ENCODE data around the gene CAMKK1. TPM values are rescaled to one million over a fixed set of nuclear protein-coding genes. Genes with fewer than 3 reads are reported as not detected.

Gene CAMKK1
- total RNA-seq (2014; rRNA removed; shearing (Covaris generic)) = 7.1 and 8.7 TPM in 2 replicates
- polyA plus RNA-seq (2016; fragmentation: Nextera tagmentation; extraction: Ambion mirVana) = 4.3 TPM in 2 replicates
- long read RNA-seq, partial matches to known transcripts = 0 of 1 reads
- long read RNA-seq, other reads (novel, unspliced or antisense) = 1 of 1 reads

DNA sequence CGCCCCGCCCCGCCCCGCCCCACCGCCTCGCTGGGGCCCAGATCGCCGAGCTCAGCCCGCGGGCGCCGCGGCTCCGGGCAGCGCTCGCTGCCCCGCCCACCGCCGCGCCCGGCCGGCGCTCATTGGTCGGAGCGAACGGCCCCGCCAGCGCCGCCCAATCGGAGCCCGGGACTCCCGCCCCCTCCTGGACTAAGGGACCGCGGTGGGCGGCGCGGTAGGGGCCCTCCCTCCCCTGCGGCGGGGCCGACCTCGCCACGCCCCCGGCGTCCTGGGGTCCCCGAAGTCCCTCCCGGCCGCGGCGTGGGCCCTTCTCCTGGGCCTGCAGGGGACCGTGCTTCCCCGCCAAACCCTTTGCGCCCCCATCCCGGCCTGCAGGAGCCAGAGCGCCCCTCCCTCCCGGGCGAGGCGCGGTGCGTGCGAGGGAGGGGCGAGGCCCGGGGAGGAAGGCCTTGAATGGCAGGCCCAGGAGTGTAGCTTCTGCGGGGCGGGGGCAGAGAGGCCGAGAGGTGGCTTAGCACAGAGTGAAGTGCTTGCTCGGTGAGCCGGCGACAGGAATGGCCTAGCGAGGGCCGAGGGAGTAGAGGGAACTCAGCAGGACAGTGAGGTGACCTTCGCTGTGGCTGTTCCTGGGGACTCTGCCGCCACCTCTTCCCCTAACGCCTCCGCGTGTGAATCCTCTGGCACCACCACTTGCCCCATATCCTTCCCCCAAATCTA, at the start of gene CAMKK1:
Gene CAMKK1, minus strand, starts transcription at position 51 of the 717 bp plus-strand sequence. CDS start 7,366 bp downstream, outside the sequence.
- peak; percentile 69 for ATAC-seq
- Histone ChIP-seq H3K79me2 (replicated peaks; ENCODE audit: insufficient read depth) (0 out of 2 replicates have a peak, but pooled peaks cover 4% of the 10 kb centered on the region), H3K4me3 (peak within 1 kb of the TSS; percentile 83), H2AFZ (peak within 1 kb of the TSS; percentile 93), H3K4me1 (ENCODE audit: insufficient read depth) (peaks cover 24% of the 10 kb centered on the region), H3K27ac (ENCODE audit: low read depth) (no peak within 1 kb of the TSS), H3K36me3 (ENCODE audit: insufficient read depth) (no peaks in the 10 kb centered on the region), H3K27me3 (ENCODE audit: insufficient read depth) (no peaks in the 10 kb centered on the region), H4K20me1 (replicated peaks; ENCODE audit: insufficient read depth) (no peaks in the 10 kb centered on the region), H3K9me2 (ENCODE audit: insufficient read depth) (no peaks in the 10 kb centered on the region), H3F3A (replicated peaks; ENCODE audit: low read depth) (peaks cover 14% of the 10 kb centered on the region; the same call in 1 of the 2 replicates), H3K4me2 (peak within 1 kb of the TSS; percentile 90)
- H3K4me1 Mint-ChIP-seq = peaks cover 40% of the 10 kb centered on the region
- no peaks in the 10 kb centered on the region; the same call in 2 of the 3 replicates for H3K36me3 Mint-ChIP-seq (ENCODE audit: low read depth)
- TF ChIP-seq CREB1 (CRISPR knock-in tag; IDR thresholded peaks at IDR 0.05; ENCODE audit: low read depth) = no peak
- TF ChIP-seq EZH2 (IDR thresholded peaks at IDR 0.05; ENCODE audit: low read depth, unreplicated experiment) = no peak
- no peak for TF ChIP-seq ZNF114 (CRISPR knock-in tag; IDR thresholded peaks at IDR 0.05)
- TF ChIP-seq, protein P1, sequence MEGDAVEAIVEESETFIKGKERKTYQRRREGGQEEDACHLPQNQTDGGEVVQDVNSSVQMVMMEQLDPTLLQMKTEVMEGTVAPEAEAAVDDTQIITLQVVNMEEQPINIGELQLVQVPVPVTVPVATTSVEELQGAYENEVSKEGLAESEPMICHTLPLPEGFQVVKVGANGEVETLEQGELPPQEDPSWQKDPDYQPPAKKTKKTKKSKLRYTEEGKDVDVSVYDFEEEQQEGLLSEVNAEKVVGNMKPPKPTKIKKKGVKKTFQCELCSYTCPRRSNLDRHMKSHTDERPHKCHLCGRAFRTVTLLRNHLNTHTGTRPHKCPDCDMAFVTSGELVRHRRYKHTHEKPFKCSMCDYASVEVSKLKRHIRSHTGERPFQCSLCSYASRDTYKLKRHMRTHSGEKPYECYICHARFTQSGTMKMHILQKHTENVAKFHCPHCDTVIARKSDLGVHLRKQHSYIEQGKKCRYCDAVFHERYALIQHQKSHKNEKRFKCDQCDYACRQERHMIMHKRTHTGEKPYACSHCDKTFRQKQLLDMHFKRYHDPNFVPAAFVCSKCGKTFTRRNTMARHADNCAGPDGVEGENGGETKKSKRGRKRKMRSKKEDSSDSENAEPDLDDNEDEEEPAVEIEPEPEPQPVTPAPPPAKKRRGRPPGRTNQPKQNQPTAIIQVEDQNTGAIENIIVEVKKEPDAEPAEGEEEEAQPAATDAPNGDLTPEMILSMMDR (conservative IDR thresholded peaks at IDR 0.05; ENCODE audit: low read depth in 2 of 2) = no peak
- TF ChIP-seq STAT1 (IDR thresholded peaks at IDR 0.05; ENCODE audit: unreplicated experiment) = no peak
- no peak for TF ChIP-seq EZH2phosphoT487 (IDR thresholded peaks at IDR 0.05; ENCODE audit: unreplicated experiment)
- TF ChIP-seq, protein P2, sequence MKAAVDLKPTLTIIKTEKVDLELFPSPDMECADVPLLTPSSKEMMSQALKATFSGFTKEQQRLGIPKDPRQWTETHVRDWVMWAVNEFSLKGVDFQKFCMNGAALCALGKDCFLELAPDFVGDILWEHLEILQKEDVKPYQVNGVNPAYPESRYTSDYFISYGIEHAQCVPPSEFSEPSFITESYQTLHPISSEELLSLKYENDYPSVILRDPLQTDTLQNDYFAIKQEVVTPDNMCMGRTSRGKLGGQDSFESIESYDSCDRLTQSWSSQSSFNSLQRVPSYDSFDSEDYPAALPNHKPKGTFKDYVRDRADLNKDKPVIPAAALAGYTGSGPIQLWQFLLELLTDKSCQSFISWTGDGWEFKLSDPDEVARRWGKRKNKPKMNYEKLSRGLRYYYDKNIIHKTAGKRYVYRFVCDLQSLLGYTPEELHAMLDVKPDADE (IDR thresholded peaks at IDR 0.05) = no peak
- TF ChIP-seq POLR2AphosphoS5 (IDR thresholded peaks at IDR 0.05; ENCODE audit: low read depth) = no peak; the same call in 1 of the 2 replicates
- no peak for TF ChIP-seq ZNF331 (CRISPR knock-in tag; IDR thresholded peaks at IDR 0.05; ENCODE audit: low read depth)
- TF ChIP-seq NANOG (IDR thresholded peaks at IDR 0.05; ENCODE audit: borderline replicate concordance) = no peak
- TF ChIP-seq, protein P3, sequence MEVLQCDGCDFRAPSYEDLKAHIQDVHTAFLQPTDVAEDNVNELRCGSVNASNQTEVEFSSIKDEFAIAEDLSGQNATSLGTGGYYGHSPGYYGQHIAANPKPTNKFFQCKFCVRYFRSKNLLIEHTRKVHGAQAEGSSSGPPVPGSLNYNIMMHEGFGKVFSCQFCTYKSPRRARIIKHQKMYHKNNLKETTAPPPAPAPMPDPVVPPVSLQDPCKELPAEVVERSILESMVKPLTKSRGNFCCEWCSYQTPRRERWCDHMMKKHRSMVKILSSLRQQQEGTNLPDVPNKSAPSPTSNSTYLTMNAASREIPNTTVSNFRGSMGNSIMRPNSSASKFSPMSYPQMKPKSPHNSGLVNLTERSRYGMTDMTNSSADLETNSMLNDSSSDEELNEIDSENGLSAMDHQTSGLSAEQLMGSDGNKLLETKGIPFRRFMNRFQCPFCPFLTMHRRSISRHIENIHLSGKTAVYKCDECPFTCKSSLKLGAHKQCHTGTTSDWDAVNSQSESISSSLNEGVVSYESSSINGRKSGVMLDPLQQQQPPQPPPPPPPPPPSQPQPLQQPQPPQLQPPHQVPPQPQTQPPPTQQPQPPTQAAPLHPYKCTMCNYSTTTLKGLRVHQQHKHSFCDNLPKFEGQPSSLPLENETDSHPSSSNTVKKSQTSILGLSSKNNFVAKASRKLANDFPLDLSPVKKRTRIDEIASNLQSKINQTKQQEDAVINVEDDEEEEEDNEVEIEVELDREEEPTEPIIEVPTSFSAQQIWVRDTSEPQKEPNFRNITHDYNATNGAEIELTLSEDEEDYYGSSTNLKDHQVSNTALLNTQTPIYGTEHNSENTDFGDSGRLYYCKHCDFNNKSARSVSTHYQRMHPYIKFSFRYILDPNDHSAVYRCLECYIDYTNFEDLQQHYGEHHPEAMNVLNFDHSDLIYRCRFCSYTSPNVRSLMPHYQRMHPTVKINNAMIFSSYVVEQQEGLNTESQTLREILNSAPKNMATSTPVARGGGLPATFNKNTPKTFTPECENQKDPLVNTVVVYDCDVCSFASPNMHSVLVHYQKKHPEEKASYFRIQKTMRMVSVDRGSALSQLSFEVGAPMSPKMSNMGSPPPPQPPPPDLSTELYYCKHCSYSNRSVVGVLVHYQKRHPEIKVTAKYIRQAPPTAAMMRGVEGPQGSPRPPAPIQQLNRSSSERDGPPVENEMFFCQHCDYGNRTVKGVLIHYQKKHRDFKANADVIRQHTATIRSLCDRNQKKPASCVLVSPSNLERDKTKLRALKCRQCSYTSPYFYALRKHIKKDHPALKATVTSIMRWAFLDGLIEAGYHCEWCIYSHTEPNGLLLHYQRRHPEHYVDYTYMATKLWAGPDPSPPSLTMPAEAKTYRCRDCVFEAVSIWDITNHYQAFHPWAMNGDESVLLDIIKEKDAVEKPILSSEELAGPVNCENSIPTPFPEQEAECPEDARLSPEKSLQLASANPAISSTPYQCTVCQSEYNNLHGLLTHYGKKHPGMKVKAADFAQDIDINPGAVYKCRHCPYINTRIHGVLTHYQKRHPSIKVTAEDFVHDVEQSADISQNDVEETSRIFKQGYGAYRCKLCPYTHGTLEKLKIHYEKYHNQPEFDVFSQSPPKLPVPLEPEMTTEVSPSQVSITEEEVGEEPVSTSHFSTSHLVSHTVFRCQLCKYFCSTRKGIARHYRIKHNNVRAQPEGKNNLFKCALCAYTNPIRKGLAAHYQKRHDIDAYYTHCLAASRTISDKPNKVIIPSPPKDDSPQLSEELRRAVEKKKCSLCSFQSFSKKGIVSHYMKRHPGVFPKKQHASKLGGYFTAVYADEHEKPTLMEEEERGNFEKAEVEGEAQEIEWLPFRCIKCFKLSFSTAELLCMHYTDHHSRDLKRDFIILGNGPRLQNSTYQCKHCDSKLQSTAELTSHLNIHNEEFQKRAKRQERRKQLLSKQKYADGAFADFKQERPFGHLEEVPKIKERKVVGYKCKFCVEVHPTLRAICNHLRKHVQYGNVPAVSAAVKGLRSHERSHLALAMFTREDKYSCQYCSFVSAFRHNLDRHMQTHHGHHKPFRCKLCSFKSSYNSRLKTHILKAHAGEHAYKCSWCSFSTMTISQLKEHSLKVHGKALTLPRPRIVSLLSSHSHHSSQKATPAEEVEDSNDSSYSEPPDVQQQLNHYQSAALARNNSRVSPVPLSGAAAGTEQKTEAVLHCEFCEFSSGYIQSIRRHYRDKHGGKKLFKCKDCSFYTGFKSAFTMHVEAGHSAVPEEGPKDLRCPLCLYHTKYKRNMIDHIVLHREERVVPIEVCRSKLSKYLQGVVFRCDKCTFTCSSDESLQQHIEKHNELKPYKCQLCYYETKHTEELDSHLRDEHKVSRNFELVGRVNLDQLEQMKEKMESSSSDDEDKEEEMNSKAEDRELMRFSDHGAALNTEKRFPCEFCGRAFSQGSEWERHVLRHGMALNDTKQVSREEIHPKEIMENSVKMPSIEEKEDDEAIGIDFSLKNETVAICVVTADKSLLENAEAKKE (CRISPR knock-in tag; IDR thresholded peaks at IDR 0.05) = no peak
- TF ChIP-seq, protein P4, sequence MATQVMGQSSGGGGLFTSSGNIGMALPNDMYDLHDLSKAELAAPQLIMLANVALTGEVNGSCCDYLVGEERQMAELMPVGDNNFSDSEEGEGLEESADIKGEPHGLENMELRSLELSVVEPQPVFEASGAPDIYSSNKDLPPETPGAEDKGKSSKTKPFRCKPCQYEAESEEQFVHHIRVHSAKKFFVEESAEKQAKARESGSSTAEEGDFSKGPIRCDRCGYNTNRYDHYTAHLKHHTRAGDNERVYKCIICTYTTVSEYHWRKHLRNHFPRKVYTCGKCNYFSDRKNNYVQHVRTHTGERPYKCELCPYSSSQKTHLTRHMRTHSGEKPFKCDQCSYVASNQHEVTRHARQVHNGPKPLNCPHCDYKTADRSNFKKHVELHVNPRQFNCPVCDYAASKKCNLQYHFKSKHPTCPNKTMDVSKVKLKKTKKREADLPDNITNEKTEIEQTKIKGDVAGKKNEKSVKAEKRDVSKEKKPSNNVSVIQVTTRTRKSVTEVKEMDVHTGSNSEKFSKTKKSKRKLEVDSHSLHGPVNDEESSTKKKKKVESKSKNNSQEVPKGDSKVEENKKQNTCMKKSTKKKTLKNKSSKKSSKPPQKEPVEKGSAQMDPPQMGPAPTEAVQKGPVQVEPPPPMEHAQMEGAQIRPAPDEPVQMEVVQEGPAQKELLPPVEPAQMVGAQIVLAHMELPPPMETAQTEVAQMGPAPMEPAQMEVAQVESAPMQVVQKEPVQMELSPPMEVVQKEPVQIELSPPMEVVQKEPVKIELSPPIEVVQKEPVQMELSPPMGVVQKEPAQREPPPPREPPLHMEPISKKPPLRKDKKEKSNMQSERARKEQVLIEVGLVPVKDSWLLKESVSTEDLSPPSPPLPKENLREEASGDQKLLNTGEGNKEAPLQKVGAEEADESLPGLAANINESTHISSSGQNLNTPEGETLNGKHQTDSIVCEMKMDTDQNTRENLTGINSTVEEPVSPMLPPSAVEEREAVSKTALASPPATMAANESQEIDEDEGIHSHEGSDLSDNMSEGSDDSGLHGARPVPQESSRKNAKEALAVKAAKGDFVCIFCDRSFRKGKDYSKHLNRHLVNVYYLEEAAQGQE (IDR thresholded peaks at IDR 0.05; ENCODE audit: unreplicated experiment) = no peak
- no peak for TF ChIP-seq JUNB (IDR thresholded peaks at IDR 0.05; ENCODE audit: unreplicated experiment)
- peak; percentile 94 for DNase-seq (ENCODE audit: low spot score)
- H3K4me3 Mint-ChIP-seq = peak within 1 kb of the TSS; percentile 84
- peaks cover 3% of the 10 kb centered on the region; the same call in 1 of the 3 replicates for H3K9me3 Mint-ChIP-seq
- H3K27me3 Mint-ChIP-seq (ENCODE audit: insufficient read depth, low read depth, poor library complexity) = peaks cover 24% of the 10 kb centered on the region
- H3K27ac Mint-ChIP-seq = peak within 1 kb of the TSS; percentile 89

All from GM23338 (cell line).